ENCODE measurements around the gene TMEFF2.

DNA sequence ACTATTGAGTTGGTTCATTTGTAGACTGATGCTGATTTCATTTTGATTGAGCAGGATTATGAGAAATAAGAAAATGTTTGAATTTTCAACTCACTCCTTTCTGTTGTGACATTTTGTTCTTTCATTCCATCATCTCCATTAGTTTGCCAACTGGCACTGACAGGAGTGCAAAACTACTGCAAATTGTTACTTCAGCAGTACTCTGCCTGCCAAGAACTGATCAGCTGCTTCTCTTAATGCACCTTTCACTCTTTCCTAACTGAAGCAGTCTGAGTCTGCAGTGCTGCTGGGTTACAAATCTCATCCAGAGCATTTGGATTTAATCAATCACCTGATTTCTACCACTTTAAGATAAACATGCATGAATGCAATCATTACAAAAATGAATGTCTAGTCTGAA lies 70.9 kb downstream of the TMEFF2 start:
- no peak for TF ChIP-seq POLR2A (IDR thresholded peaks at IDR 0.05)
- TF ChIP-seq, protein P1, sequence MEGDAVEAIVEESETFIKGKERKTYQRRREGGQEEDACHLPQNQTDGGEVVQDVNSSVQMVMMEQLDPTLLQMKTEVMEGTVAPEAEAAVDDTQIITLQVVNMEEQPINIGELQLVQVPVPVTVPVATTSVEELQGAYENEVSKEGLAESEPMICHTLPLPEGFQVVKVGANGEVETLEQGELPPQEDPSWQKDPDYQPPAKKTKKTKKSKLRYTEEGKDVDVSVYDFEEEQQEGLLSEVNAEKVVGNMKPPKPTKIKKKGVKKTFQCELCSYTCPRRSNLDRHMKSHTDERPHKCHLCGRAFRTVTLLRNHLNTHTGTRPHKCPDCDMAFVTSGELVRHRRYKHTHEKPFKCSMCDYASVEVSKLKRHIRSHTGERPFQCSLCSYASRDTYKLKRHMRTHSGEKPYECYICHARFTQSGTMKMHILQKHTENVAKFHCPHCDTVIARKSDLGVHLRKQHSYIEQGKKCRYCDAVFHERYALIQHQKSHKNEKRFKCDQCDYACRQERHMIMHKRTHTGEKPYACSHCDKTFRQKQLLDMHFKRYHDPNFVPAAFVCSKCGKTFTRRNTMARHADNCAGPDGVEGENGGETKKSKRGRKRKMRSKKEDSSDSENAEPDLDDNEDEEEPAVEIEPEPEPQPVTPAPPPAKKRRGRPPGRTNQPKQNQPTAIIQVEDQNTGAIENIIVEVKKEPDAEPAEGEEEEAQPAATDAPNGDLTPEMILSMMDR (IDR thresholded peaks at IDR 0.05) = no peak
